KG1 (cell line): ENCODE measurements around the gene CACNA1D.

Source experiments
- DNase-seq: peaks from one replicate; lab custom pipeline; 2025; lab: John Stamatoyannopoulos, UW

The CACNA1D gene

DNA sequence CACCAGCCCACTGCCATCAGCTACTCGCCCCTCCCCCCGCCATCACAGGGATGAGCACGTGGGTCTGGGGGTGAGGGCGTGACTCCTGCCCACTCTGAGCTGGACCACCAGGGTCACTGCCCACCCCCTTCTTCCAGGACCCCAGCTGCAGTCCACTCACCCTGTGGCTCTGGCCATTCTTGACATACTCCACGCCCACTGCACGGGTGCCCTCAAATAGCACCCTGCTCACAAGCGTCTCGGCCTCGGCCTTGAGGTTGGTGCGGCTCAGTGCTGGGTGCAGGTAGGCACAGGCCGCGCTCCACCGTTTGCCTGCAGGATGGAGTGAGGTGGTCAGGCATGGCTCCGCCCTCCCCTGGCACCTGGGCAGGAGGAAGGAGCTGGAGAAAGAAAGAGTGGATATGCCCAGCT is 327.9 kb downstream of the CACNA1D start:
- no peak for DNase-seq

DNA sequence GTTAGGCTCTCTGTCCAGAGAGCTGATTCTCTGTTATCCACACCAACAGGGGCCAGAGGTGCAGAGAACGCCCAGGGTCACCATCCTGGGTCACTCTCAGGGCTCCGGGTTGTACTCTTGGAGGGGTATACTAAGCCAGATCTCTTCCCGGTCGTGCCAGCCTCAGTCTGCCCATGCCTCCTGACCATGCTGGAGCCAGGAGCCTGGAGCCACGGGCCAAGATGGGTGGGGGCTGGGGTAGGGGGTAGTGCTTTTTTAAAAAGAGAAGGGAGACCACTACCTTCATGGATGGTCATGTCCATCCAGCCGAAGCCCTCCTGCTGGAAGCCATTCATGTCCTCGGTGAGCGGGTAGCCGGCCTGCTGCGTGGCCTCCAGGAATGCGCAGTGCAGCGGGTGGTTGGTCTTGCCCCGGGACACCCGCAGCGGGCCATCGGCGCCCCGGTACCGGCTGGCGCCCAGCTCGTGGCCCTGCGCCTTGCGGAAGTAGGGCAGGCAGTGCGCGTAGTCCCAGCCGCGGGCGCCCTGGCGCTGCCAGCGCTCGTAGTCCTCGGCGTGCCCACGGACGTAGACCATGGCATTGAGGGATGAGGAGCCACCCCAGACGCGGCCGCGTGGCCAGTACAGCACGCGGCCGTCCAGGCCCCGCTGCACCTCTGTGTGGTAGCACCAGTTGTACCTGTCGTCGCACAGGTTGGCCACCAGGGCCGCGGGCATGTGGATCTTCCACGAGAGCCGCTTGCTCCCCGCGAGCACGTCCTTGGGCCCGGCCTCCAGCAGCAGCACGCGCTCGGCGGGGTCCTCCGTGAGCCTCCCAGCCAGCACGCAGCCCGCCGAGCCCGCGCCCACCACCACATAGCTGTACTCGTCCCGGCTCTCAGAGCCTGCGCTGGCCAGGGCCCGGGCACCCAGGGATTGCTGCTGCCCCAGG is 328.9 kb downstream of the CACNA1D start:
- no peak for DNase-seq

DNA sequence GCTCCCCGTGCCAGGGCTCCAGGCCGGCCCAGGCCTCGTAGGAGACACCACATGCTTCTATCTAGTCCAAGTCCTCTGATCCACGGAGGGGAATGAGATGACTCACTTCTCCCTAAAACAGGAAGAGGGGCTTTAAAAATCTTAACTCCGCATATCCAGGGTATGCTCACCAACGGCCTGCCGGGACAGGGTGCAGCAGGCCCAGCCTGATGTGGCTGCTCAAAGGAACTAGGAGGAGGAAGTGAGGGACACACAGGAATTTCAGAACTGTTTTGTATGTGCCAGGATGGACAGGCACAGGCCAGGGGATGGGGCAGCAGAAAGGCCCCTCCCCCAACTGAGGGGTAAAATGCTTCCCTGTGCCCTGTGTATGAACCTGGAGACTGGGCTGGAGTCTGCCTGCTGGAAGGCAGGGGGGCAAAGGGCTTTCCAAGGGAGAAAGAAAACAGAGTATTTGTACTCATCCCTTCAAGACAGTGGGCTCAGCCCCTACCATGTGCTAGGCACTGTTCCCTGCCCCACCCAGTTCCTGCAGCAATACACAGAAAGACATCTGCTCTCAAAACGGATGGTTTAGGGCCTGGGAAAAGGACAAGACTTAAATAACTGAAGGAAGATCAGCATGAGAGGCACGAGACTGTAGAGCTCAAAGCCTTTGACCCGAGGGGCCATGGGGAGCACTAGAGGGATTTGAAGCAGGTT is 329.7 kb downstream of the CACNA1D start:
- no peak for DNase-seq

DNA sequence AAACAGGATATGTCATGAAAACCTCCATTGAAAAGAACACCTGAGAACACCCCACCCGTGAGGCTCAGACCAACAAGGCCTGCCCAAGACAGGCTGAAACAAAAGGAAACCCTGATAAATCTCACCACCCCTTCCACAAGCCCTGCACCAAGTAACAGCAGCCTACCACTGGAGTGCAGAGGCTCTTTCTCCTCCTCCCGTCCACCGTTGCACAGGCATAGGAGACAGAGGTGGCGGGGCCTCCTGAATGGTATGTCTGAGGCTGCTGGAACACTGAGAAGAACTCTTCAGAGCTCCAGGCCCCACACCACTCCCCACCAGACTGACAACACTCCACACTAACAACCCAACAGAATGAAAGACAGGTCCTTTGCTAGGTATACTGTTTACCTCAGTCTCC is 330.4 kb downstream of the CACNA1D start:
- no peak for DNase-seq

DNA sequence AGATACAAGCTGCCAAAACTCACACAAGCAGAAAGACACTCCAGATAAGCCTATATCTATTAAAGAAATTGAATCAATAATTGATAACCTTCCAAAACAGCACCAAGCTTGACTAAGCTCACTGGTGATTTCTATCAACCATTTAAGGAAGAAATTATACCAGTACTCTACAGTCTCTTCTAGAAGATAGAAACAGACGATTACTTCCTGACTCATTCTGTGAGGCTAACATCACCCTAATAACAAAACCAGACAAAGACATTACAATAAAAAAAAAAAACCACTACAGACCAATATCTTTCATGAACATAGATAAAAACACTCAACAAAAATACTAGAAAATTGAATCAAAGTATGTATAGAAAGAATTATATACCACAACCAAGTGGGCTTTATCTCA is 331.6 kb downstream of the CACNA1D start:
- no peak for DNase-seq

DNA sequence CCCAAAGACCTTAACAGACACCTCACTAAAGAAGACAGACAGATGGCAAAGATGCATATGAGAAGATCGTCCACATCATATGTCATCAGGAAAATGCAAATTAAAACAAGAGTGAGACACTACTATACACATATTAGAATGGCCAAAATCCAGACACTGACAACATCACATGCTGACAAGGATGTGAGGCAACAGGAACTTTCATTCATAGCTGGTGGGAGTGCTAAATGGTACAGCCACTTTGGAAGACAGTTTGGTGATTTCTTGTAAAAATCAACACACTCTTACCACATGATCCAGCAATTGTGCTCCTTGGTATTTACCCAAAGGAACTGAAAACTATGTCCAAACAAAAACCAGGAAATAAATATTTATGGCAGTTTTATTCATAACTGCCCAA is 334.2 kb downstream of the CACNA1D start:
- DNase-seq = no peak

DNA sequence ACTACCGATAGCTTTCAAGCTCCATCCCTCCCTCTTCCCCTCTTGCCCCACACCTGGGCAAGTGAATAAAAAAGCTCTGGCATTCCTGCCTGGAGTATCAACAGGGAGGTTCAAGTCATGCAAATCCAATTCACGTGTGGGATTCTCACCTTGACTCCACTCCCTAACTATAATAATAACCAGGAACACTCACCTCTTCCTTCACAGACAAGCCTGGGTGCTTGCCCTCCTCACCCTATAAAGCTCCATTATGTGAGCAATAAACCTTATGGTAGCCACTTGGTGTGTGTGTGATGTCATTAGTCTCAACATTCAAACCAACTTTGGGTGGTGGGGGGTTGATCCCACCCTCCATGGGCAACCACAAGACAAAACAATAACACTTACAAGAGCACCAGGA is 335.2 kb downstream of the CACNA1D start:
- no peak for DNase-seq

DNA sequence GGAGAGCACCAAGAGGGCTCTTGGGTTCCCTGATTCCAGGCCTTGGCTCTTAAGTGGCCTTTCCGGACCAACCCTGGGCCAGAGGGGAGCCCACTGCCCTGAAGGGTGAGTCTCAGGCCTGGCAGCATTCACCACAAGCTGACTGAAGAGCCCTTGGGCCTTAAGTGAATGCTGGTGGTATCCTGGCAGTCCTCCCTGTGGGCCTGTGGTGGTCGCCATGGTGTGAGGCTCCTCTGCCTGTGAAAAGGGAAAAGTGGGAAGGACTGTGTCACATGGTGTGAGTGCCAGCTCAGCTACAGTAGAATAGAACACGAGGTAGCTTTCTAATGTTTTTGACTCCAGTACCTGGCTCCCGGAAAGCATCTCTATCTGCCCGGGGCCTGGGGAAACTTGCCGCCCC is 336.5 kb downstream of the CACNA1D start:
- DNase-seq = no peak

DNA sequence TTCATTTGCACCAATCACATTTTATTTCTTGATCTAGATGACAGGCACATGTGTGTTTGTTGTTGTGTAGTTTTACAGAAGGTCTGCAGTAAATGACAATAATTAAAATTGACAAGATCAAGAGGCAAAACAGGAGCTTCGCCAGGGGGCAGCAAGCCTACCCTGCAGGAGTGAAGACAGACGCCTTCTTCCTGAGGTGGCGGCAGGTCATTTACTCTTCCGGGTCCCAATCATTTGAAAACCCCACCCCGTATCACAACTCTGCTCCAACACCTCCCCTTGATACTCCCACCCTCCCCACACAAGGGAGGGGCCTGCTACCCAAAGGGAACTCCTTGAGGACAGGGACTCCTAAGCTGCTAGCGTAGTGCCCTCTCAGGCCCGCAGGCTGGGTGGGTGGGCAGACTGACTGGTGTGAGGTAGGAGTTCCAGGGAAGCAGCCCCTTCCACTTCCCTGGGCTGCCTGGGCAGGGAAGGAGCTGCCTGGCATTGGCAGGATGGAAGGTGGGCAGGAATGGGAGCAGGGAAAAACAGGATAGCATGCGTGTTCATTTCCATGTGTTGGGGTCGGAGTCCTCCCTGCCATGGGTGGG is 338.7 kb downstream of the CACNA1D start:
- no peak for DNase-seq

DNA sequence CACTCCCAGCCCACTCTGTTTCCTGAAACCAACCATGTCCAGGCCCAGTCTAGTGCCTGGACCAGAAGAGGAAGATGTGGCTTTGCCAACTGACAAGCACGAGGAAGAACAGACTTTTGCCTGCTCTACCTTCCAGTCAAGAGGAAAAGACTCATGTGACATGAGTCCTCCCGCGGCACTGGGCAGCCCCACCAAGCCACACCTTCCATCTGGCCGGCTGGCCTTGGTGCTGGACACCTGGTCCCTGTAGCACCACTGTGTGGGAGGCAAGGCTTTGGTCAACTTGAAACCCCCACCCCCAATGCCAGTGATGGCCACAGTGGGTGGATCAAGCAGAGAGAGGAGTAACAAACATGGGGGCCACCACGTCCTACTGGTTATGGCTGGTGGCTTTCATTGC is 339.3 kb downstream of the CACNA1D start:
- DNase-seq = no peak

DNA sequence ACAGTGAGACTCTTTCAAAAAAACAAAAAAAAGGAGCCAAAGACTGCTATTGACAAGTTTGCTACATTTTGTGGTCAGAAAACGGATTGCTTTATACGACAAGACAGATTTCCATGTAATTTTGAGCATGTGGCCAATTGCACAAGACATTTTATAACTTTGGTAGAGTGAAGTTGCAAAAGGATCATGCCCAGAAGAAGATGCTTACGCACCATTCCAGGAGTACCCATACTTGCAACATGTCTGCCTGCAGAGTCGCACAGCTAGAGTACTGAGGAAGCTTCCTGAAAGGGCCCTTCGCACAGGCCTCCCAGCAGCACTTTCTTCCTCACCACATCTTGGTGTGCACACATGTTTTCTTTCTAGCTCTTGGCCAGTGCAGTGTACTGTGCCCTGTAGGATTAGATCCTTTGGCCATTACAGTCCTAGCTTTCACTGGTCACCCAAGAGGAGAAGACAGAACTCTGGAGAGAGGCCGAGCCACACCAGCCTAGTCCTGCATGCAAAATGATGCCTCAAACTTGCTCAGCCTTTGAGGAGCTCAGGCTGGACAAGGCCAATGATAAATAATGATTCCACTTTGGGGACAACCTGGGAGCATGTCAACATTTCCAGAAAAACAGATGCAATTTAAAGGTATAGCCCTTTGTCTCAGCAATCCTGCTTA is 340.2 kb downstream of the CACNA1D start:
- DNase-seq = no peak

DNA sequence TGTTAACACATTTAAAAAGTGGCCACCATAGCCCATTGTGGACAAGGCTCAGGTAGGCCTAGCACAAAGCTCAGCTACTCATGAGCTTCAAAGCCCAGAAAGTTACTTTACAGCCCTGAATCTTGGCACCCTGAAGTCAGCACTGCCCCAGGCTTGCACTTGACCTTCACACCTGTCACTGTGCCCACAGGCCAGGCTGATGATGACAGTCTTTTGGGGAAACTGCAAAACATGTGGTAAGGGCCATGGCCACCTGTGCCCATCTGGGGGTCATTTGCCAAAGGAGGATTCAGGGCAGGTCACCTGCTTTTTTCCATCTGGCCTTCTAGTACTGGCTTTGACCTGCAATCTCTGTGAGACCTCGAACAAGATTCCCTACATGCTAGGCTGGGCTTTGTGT is 340.8 kb downstream of the CACNA1D start:
- DNase-seq = no peak

DNA sequence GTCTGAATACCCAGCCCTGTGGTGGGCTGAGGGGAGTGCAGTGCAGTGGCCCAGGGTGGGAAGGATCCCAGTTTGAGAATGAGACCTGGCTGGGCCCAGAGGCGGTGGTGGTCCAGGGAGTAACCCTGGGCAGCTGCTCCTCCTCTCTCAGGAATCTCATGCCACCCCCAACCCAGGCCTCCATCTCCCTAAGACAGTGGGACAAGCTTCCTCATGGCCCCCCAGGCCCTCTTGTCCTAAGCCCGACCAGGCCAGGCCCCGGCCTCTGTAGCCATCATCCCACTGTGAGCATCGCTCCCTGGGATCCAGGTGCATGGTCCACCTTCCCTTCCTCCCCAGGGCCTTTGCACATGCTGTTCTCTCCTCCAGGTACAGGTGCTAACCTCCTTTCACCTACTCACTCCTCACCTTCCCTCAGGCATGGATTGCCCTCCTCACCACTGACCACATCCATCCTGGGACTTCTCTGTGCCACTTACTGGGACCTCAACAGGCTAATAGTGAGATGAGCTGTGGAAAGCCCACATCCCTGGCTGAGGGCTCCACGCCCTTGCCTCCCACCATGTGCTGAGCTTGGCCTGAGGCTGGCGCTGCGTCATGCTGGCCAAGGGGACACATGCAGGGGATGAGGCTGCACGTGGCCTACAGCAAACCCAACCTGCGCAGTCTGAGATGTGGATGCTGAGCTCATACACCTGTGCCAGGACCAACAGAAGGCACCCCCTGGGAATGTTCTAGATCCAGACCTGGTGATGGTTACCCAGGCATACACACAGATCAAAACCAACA is 341.9 kb downstream of the CACNA1D start:
- DNase-seq = no peak

DNA sequence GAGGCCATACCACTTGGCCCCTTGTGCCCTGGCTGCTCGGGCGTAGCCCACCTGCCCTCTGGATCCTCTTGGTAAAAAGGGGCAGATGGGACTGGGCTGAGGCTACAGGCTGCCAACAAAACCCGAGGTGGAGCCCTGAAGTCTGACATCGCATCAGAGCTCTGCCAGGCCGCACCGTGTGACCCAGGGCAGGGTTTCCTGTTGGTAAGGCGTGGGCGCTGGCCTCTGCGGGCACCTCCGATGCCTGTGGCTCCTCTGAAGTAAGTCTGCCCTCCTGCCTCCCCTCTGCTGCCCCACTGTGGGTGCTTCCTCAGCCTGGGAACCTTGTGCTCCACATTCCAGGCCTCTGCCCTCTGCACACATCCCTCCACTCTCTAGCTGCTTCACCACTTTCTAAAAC is 342.9 kb downstream of the CACNA1D start:
- no peak for DNase-seq

DNA sequence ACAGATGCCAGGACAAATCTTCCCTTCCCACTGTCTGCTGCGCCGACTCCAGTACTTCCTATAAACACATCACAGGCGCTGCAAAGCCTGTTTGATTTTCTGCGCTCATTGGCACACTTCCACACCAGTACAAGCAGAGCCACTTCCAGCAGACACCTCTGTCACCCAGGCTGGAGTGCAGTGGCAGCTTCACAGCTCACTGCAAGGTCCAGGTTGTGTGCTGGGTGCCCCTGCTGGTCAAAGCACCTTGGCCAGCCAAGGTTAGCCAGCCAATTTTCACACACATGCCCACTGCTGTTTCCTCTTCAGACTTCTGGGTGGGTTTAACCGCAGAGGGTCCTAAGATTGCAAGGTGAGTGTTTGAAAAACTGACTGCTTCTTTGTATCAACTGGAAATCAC is 346.9 kb downstream of the CACNA1D start:
- no peak for DNase-seq

DNA sequence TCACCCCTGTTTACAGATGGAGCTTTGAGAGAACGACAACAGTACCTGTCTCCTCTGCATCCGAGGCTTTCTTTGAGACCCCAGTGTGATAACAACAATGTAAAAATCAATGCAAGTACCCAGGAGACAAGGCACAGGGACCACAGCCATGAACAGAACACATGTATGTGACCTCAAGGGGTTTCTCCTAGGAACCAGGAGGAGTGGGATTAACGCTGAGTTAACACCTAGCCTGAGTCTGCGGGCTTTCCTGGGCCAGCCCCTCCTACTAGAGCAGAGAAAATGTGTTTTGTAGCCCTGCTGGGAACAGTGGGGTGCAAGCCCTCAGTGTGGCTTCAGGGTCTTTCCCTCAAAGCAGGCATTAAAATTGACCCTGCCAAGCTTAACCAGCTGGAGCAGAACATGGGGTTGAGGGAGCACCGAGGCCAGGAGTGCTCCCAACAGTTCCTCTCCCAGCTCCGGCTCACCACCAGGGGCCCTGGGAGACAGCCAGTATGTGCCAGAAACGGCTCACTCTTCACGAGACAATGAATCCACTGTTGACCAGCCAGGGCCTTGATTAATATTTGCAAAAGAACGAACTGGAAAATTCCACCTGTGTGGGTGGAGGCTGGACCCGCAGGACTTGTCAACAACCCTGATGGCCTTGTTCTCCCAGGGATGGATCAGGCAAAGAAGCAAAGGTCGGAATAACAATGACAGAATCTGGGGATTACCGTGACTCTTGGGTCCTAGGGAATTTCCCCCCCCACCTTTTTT is 348.2 kb downstream of the CACNA1D start:
- no peak for DNase-seq

DNA sequence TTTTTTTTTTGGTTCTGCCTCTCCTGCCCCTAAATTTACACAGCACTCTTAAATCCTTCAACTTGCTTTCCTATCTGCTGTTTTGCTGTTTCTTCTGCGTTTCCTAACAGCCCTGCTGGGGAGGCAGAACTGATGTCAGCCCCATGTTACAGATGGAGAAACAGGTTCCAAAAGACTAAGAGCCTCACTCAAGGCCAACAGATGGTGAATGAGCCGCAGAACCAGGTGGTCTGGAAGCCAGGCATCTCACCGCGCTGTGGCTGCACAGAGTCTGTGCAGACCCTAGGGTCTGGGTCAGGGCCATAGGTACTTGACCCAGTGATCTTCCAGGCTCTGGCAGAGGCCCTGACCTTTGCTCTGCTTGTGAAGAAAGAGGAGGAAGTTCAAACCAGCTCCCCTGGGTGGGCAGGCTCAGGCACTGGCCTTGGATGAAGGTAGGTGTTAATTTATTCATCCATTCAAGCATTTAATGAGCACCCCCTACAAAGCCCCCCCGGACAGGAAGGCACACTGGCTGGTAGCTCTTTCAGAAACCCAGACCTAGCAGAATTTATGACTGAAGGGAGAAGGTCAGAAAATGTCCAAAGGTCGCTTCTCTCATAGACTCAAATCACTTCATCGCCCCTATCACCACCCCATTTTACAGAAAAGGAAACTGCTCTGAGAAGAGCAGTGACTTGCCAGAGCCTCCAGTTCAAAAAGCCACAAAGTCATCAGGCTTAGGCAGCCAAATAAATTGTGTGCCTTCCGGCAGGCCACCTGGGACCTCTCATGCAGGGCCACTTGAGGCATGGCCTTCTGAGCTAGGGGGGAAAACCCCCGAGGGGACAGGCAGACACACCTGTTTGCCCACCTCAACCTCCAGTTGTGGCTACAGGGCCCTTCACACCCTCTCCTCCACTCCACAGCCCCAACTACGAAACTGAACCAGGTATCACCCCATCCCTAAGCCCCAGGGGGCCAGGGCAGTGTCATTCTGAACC is 349.1 kb downstream of the CACNA1D start:
- no peak for DNase-seq

DNA sequence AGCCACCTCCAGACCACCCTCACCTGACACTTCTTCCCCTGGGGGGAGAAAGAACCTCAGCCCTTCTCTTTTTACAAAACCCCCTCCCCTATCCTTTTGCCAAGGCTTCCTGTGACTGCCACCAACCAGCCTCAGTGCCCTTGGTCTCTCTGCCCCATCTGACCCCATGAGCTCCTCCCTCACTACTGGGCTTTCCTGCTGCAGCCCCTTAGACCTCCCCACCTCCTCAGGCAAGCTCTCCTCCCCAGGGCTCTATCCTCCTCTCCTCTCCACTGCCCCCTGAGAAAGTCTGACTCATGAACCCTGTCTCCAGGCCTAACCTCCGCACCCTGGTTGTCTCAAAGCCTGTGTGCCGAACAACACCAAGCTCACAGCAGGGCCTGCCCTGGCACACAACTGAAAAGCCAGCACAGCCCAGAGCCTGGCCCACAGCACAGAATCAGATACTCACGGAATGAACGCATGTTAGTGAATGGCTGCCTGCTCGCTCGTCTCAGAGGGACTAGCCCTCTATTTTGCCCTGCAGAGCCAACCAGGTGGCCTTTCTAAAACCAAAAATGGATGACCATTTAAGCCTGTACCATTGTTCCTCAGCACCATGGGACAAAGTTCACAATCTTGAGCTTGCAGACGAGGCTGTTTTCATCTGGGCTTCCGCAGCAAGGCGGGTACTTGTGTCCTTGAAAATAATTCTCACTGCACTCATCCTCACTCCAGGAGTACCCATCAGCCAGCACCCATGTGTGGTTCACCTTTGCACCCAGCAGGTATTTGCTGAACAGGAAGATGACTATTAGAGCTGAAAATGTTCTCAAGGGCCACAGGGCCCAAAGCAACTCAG is 350.1 kb downstream of the CACNA1D start:
- DNase-seq = no peak
